PC-3 (cell line): Measurements from ENCODE around the gene MRPS34.

Experiments
- CTCF ChIP-seq: fragments of 300-600 bp; sonication (generic); conservative IDR thresholded peaks from 2 replicates; pipeline ENCODE4 v1.5.1; 2017; ENCODE audit warnings: antibody characterized with exemption, low read depth, mild to moderate bottlenecking, low read length
- EZH2 ChIP-seq: fragments of 300-600 bp; sonication (generic); IDR thresholded peaks from one replicate; pipeline ENCODE4 v1.6.1; 2017; ENCODE audit warnings: antibody characterized with exemption, mild to moderate bottlenecking, low read length; ENCODE audit not compliant: unreplicated experiment
- EZH2phosphoT487 ChIP-seq: fragments of 300-600 bp; sonication (generic); IDR thresholded peaks from 2 replicates; pipeline ENCODE4 v1.6.1; 2018; ENCODE audit warnings: mild to moderate bottlenecking, antibody characterized with exemption, low read length, borderline replicate concordance

- TF ChIP-seq CTCF (no peak), EZH2phosphoT487 (no peak), EZH2 (no peak)
Observed at GRCh38 chr16:1787056-1787321, 14.1 kb upstream of the MRPS34 start.
